ENCODE data around the gene STYXL1. TPM values are rescaled to one million over a fixed set of nuclear protein-coding genes. Genes with fewer than 3 reads are reported as not detected.

Gene STYXL1
- total and polyA plus RNA-seq, 2 experiments from 2014 or later = 28.0 to 39.2 TPM

DNA sequence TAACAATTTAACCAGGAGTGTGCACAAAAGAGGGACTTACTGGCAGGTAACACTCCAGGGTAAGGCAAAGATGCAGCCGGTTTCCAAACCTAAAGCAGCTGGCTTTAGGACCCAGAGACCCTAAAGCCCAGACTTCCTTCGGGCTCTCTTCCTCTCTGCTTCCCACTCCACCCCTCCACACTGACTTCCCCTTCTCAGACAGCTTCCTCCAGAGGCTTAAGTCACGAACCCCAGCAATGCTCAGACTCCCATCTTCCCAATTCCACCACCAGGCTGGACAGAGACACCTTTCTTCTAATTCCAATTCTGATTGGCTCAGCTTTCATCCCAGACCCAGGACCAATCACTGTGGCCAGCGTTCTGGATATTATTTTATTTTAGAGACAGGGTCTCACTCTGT is 24.8 kb downstream of the STYXL1 start (continued):
- TF ChIP-seq, protein P1, sequence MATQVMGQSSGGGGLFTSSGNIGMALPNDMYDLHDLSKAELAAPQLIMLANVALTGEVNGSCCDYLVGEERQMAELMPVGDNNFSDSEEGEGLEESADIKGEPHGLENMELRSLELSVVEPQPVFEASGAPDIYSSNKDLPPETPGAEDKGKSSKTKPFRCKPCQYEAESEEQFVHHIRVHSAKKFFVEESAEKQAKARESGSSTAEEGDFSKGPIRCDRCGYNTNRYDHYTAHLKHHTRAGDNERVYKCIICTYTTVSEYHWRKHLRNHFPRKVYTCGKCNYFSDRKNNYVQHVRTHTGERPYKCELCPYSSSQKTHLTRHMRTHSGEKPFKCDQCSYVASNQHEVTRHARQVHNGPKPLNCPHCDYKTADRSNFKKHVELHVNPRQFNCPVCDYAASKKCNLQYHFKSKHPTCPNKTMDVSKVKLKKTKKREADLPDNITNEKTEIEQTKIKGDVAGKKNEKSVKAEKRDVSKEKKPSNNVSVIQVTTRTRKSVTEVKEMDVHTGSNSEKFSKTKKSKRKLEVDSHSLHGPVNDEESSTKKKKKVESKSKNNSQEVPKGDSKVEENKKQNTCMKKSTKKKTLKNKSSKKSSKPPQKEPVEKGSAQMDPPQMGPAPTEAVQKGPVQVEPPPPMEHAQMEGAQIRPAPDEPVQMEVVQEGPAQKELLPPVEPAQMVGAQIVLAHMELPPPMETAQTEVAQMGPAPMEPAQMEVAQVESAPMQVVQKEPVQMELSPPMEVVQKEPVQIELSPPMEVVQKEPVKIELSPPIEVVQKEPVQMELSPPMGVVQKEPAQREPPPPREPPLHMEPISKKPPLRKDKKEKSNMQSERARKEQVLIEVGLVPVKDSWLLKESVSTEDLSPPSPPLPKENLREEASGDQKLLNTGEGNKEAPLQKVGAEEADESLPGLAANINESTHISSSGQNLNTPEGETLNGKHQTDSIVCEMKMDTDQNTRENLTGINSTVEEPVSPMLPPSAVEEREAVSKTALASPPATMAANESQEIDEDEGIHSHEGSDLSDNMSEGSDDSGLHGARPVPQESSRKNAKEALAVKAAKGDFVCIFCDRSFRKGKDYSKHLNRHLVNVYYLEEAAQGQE (IDR thresholded peaks at IDR 0.05; ENCODE audit: unreplicated experiment) = no peak
- TF ChIP-seq NANOG (IDR thresholded peaks at IDR 0.05; ENCODE audit: borderline replicate concordance) = no peak
- TF ChIP-seq EZH2 (IDR thresholded peaks at IDR 0.05; ENCODE audit: low read depth, unreplicated experiment) = no peak
- TF ChIP-seq STAT1 (IDR thresholded peaks at IDR 0.05; ENCODE audit: unreplicated experiment) = no peak

DNA sequence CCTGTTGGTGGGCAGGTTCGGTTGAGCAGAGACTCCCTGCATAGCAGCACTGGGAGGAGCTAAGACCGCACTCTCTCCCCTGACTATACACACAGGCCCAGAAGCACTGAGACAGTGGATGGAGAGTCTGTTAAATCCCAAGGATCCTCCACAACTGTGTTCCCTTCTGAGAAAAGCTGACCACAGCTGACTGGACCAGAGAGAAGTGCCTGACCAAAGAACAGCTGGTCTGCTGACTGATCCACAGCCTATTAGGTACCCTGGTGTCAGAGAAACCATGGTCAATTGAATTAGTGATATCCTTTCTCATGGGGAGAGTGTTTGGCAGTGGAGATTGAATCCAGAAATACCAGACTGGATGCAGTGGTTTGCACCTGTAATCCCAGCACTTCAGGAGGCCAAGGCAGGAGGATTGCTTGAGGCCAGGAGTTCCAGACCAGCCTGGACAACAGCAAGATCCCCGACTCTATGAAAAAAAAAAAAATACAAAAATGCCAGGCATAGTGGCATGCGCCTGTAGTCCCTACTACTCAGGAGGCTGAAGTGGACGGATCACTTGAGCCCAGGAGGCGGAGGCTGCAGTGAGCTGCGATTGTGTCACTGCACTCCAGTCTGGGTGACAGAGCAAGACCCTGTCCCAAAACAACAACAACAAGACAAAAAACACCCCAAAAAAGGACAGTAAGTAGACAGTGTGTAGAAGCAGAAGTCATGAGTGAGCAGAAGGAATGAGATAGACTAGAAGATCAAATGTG is 25.6 kb downstream of the STYXL1 start:
- Histone ChIP-seq H2AFZ (no peak overlapping the region), H3F3A (replicated peaks; ENCODE audit: low read depth) (no peaks in the 10 kb centered on the region), H4K20me1 (replicated peaks; ENCODE audit: insufficient read depth) (no peaks in the 10 kb centered on the region; the same call in 1 of the 2 replicates), H3K27me3 (ENCODE audit: insufficient read depth) (no peaks in the 10 kb centered on the region), H3K79me2 (replicated peaks; ENCODE audit: insufficient read depth) (no peaks in the 10 kb centered on the region), H3K4me1 (ENCODE audit: insufficient read depth) (no peaks in the 10 kb centered on the region), H3K36me3 (ENCODE audit: insufficient read depth) (no peaks in the 10 kb centered on the region), H3K9me2 (ENCODE audit: insufficient read depth) (no peaks in the 10 kb centered on the region), H3K4me2 (no peak overlapping the region), H3K4me3 (no peak overlapping the region), H3K27ac (ENCODE audit: low read depth) (no peak overlapping the region)
- Mint-ChIP-seq H3K9me3 (no peaks in the 10 kb centered on the region; the same call in 2 of the 3 replicates), H3K27me3 (ENCODE audit: insufficient read depth, low read depth, poor library complexity) (peaks cover 3% of the 10 kb centered on the region), H3K4me1 (peaks cover 3% of the 10 kb centered on the region; the same call in 1 of the 3 replicates), H3K36me3 (ENCODE audit: low read depth) (peaks cover 32% of the 10 kb centered on the region), H3K4me3 (no peak overlapping the region), H3K27ac (no peak overlapping the region)
- no peak for DNase-seq (ENCODE audit: low spot score)
- no peak for ATAC-seq
- TF ChIP-seq EZH2phosphoT487 (IDR thresholded peaks at IDR 0.05; ENCODE audit: unreplicated experiment) = no peak

DNA sequence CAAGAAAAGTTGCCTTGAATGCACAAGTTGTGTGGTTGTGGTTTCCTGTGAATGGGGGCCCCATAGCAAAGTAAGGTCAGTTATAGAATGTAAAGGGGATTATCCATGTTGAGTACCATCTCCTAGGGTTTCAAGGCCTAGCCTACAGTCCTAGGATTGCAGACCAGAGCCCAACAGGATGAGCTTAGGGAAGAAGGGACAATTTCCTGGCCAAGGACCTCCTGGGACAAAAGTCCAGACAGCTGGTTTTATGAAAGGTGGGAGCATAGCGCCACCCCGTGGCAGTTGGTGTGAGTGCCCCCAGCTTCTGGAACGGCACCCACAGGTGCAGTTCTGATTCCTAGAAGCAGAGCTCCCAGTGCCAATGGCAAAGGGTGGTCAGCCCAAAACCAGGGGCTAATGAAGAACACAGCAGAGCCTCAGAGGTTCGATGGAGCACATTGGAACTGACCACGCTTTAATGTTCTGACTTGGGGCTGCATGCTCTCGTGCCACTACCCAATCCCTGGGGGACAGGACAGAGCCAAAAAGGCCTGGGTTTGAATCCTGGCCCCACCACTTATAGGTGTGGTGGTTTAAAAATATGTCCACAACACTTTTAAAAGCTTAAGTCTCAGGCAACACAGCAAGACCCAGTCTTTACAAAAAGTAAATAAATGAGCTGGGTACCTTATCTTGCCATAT is 27.6 kb downstream of the STYXL1 start:
- Histone ChIP-seq H2AFZ (no peak overlapping the region), H3K27ac (ENCODE audit: low read depth) (no peak overlapping the region), H3K4me3 (no peak overlapping the region), H3K4me1 (ENCODE audit: insufficient read depth) (no peaks in the 10 kb centered on the region), H3K27me3 (ENCODE audit: insufficient read depth) (no peaks in the 10 kb centered on the region), H3K36me3 (ENCODE audit: insufficient read depth) (no peaks in the 10 kb centered on the region), H3K4me2 (no peak overlapping the region), H4K20me1 (replicated peaks; ENCODE audit: insufficient read depth) (no peaks in the 10 kb centered on the region; the same call in 1 of the 2 replicates), H3K79me2 (replicated peaks; ENCODE audit: insufficient read depth) (no peaks in the 10 kb centered on the region; the same call in 1 of the 2 replicates), H3K9me2 (ENCODE audit: insufficient read depth) (no peaks in the 10 kb centered on the region), H3F3A (replicated peaks; ENCODE audit: low read depth) (no peaks in the 10 kb centered on the region)
- no peaks in the 10 kb centered on the region; the same call in 2 of the 3 replicates for H3K9me3 Mint-ChIP-seq
- no peak overlapping the region for H3K4me3 Mint-ChIP-seq
- 0 out of 2 replicates have a peak overlapping the region, but pooled peaks have one; percentile 67 for H3K27ac Mint-ChIP-seq
- ATAC-seq (peak; percentile 90), DNase-seq (ENCODE audit: low spot score) (peak; percentile 84)
- H3K4me1 Mint-ChIP-seq = peaks cover 3% of the 10 kb centered on the region; the same call in 1 of the 3 replicates
- peaks cover 3% of the 10 kb centered on the region for H3K27me3 Mint-ChIP-seq (ENCODE audit: insufficient read depth, low read depth, poor library complexity)
- H3K36me3 Mint-ChIP-seq (ENCODE audit: low read depth) = peaks cover 40% of the 10 kb centered on the region
- TF ChIP-seq, protein P2, sequence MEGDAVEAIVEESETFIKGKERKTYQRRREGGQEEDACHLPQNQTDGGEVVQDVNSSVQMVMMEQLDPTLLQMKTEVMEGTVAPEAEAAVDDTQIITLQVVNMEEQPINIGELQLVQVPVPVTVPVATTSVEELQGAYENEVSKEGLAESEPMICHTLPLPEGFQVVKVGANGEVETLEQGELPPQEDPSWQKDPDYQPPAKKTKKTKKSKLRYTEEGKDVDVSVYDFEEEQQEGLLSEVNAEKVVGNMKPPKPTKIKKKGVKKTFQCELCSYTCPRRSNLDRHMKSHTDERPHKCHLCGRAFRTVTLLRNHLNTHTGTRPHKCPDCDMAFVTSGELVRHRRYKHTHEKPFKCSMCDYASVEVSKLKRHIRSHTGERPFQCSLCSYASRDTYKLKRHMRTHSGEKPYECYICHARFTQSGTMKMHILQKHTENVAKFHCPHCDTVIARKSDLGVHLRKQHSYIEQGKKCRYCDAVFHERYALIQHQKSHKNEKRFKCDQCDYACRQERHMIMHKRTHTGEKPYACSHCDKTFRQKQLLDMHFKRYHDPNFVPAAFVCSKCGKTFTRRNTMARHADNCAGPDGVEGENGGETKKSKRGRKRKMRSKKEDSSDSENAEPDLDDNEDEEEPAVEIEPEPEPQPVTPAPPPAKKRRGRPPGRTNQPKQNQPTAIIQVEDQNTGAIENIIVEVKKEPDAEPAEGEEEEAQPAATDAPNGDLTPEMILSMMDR (conservative IDR thresholded peaks at IDR 0.05; ENCODE audit: low read depth in 2 of 2) = peak; percentile 88 to 97
- TF ChIP-seq EZH2 (IDR thresholded peaks at IDR 0.05; ENCODE audit: low read depth, unreplicated experiment) (no peak), POLR2AphosphoS5 (IDR thresholded peaks at IDR 0.05; ENCODE audit: low read depth) (no peak)

Measured in GM23338 (cell line).